Measurements from ENCODE around the gene IL6.
"Not testable (repeated sequence)": the region's sequence is repeated elsewhere in the genome, so short reads cannot be mapped to it uniquely, and the experiment has no call there.

Gene IL6

DNA sequence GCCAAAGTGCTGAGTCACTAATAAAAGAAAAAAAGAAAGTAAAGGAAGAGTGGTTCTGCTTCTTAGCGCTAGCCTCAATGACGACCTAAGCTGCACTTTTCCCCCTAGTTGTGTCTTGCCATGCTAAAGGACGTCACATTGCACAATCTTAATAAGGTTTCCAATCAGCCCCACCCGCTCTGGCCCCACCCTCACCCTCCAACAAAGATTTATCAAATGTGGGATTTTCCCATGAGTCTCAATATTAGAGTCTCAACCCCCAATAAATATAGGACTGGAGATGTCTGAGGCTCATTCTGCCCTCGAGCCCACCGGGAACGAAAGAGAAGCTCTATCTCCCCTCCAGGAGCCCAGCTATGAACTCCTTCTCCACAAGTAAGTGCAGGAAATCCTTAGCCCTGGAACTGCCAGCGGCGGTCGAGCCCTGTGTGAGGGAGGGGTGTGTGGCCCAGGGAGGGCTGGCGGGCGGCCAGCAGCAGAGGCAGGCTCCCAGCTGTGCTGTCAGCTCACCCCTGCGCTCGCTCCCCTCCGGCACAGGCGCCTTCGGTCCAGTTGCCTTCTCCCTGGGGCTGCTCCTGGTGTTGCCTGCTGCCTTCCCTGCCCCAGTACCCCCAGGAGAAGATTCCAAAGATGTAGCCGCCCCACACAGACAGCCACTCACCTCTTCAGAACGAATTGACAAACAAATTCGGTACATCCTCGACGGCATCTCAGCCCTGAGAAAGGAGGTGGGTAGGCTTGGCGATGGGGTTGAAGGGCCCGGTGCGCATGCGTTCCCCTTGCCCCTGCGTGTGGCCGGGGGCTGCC is at the start of gene IL6:
Gene IL6, plus strand, starts transcription at position 294 of the 807 bp plus-strand sequence. Its CDS starts 63 bp downstream, at position 357.
- peak; percentile 94 for DNase-seq

DNA sequence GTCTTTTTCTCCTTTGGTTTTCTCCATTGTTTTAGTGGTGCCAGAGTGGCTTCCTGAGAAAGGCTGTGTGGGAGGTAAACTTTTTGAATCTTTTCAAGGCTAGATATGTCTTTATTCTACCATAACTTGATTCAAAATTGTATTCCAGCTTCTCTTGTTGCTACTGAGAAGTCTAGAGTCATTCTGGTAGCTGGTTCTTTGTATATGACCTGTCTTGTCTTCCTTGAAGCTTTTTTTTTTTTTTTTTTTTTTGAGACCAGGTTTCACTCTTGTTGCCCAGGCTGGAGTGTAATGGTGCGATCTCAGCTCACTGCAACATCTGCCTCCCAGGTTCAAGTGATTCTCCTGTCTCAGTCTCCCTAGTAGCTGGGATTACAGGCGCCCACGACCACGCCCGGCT is 49.7 kb upstream of the IL6 start:
- DNase-seq: not testable (repeated sequence)

DNA sequence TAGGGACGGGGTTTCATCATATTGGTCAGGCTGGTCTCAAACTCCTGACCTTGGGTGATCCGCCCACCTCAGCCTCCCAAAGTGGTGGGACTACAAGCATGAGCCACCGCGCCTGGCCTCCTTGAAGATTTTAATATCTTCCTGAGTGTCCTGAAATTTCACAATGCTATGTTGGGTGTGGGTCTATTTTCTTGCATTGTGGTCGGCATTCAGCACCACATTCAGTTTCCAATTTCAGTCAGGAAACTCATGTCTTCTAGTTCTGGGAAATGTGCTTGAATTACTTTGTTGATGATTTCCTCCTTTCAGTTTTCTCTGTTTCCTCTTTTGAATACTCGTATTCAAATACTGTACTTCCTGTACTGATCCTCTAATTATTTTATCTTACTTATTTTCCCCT is 49.3 kb upstream of the IL6 start:
- no peak for DNase-seq

DNA sequence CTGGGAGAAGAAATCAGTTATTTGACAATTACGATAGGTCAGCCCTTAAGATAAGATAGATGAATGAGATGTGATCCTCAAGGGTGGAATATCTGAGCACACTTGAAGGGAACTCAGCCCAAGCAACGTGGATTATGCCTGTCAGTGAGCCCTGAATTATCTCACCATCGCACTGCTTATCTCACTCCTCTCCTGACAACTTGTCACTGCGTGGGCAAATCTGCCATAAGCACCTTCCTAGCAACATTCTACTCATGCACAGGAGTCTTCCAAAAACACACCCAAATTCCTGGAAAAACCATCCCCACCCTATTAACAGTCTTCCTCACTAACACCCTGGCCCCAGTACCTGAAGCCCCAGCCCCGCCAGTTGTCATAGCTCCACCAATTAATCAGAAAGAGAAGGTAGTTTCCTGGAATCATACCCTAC is 46.5 kb upstream of the IL6 start:
- DNase-seq: no peak

DNA sequence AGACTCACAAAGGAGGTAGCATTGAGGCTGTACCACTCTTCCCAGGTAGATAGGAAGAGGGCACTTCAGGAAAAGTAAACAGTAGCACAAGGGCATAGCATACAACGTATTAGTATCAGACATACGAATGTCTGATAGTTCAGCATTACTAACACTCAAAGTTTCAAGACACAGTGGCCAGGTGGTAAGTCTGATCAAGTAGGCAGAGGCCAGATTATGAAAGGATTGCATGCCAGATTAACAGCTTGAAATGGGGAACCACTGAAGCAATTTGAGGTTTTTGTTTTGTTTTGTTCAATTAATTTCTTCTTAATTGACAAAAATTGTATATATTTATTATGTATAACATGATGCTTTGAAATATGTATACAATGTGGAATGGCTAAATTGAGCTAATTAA is 45.7 kb upstream of the IL6 start:
- DNase-seq: no peak

DNA sequence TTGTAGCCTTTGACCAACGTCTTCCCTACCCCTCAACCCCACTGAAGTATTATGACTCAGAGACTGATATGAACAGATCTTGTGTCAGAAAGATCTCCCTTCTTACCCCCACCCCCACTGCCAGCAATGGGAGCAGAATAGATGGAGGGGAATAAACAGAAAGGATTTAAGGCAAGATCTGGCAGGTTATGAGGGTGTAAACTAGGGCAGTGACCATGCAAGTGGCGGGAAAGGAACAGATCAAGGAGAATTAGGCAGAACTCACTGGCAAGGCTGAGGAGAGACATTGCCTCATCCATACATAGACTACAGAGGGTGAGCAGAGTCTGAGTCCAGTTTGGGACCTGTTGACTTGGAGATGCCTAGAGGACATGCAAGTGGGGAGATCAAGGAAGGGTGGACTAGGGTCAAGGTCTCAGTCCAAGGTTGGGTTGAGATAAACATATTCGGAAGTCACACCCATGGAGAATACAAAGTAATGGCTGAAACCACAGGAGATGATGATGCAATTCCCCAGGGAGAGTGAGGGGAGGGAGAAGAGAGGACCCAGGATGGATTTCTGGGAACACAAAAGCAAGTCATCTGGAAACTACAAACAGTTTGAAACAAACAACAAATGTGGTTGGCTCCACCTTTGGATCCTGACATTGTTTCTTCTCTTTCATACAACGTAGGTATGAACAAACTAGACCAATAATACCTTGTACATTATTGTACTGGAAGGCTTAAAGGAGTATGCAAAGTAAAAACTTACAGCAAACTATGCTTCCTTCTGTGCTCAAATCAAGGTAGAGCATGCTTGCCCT is 44.9 kb upstream of the IL6 start:
- peak; percentile 7 for DNase-seq

DNA sequence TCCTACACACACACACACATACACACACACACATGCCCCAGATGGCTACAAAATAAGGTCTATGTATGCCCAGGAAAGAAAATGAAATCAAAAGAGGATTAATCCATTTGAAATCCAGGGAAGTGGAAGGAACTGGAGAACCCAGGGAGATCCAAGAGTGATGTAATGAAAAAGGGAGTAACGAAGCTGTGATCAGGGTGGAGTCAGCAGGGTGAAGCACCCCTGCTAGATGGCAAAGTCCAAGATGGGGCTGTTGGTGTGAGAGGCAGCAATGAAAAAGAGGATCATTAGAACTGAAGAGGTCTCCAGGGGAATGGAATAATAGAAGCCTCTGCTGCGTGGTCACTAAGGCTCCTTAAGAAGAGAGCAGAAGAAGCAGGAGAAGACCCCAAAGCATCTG is 43.6 kb upstream of the IL6 start:
- DNase-seq: no peak

DNA sequence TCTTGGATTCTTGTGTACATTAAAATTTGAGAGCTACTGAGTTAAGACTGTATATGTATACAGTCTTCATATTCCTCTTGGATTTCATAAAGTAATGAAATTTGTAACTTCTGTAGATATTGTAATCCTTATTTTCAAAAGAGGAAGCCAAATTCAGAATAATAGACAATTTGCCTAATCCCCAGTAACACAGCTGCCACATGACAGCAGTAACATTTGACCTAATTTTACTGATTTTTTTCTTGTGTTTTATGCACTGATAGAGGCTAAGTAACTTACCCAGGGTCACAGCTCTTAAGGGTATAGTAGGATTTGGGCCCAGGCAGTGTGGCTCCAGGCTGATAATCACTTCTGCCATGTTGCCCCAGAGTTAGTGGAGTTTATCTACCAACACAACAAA is 40.4 kb upstream of the IL6 start:
- DNase-seq: no peak

DNA sequence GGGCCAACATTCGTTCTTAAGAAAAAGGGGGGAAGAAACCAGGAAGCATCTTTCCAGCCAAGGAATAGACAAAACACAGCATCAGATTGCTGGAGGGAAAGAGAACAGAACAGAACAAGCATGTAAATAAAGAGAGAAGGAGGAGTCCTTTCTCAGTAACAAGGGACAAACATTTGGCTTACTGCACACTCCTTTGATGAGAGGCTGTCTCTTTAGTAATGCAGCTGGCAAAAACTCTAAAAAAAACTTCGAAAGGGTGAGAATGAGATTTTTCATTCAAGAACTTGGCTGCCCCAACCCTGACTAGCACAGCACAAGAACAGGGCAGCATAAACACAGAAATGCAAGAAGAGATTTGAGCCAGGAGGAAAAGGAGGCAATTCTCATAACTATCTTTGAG is 38.9 kb upstream of the IL6 start:
- no peak for DNase-seq

DNA sequence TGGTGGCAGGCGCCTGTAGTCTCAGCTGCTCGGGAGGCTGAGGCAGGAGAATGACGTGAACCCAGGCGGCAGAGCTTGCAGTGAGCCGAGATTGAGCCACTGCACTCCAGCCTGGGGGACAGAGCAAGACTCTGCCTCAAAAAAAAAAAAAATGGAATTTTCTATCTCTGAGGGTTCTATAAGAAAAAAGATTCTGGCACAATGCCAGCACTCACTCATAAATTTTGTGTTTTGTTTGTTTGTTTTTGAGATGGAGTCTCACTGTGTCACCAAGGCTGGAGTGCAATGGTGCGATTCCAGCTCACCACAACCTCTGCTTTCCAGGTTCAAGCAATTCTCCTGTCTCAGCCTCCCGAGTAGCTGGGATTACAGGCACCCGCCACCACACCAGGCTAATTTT is 38.1 kb upstream of the IL6 start:
- not testable (repeated sequence) for DNase-seq

DNA sequence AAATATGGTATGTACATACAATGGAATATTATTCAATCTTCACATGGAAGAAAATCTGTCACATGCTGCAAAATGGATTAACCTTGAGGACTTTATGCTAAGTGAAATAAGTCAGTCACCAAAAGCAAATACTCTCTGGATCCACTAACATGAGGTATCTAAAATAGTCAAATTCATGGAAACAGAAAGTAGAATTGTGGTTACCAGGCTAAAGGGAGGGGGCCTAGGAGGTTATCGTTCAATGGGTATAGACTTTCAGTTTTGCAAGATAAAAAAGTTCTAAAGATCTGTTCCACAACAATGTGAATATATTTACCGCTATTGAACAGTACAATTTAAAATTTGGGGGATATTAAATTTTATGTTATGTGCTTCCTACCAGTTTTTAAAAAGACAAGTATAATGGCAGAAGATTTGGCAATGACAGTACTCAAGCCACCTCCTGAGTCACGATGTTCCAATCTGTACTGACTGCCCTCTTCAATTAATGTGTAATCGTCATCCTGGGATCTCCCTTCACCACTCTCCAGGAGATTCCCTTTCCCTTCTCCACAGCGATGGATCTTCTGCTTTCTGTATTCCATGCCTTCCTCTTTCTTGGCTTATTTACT is 32.3 kb upstream of the IL6 start:
- DNase-seq: no peak

DNA sequence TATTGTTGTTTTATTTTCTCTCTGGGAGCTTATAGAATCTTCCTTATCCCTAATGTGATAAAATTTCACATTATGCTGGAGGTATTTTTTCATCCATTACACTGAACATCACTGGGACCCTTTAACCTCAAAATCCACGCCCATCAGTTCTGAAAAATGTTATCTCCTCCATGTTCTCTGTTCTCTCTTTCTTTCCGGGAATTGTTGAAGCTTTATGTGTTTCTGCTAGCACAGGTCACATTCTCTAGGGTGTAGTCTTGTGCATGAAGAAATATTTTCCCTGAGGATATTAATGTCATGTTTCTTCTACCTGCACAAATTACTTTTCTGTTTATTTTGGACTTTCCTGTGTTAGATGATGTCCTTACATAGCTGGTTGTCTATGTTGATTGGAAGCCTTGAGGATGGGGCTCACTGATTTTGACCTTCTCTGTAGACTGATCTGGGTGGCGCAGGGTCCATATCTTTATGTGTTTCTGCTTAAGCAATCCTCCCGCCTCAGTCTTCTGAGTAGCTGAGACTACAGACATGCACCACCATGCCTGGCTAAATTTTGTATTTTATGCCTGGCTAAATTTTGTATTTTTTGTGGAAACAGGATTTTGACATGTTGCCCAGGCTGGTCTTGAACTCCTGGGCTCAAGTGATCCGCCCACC is 31.4 kb upstream of the IL6 start:
- no peak for DNase-seq

DNA sequence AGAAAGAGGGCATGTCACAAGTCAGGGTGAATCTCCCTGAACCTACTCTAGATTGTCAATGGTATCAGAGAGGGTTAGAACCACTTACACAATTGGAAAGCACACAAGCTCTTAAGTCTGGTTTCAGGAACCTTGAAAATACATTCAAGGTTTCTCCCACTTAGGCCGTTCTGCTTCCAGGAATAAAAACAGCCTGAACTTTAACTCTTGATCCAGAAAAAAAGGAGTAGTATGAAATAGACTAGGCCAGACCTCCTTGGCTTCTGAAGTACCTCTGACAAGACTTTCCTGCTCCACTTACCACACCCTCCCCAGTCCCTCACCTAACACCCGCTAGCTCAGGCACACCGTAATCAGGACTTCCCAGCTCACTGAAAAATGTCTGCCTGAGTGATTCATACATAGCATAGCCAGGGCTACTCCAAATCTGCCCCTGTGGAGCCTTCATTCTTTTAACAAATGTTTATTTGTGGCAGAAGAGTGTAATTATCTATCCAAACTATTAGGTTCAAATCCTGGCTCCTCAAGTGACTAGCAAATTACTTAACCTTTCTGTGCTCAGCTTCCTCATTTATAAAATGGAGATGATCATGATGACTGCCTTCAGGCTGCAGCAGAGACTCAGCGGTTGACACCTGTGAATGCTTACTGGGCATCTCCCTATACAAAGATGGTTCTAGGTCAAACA is 30.3 kb upstream of the IL6 start:
- peak; percentile 65 for DNase-seq

DNA sequence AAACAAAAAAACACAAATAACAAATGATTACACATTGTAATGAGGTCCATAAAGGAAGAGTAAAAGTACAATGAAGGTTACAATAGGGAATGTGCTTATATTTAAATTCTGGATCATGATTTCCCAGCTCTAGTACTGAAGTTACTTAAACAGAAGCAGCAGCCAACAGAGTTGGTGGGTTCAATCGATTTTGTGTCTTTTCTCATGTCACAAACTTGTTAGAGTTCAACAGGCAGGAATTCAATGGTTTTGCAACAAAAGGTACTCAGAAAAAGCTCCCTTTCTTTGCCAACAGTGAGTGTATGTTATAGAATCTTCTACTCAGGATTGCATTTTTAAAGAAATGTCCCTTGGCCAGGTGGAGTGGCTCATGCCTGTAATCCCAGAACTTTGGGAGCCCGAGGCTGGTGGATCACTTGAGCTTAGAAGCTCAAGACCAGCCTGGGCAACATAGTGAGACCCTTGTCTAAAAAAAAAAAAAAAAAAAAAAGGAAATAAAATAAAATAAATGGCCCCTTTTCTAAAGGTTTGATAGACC is 29.6 kb upstream of the IL6 start:
- no peak for DNase-seq

DNA sequence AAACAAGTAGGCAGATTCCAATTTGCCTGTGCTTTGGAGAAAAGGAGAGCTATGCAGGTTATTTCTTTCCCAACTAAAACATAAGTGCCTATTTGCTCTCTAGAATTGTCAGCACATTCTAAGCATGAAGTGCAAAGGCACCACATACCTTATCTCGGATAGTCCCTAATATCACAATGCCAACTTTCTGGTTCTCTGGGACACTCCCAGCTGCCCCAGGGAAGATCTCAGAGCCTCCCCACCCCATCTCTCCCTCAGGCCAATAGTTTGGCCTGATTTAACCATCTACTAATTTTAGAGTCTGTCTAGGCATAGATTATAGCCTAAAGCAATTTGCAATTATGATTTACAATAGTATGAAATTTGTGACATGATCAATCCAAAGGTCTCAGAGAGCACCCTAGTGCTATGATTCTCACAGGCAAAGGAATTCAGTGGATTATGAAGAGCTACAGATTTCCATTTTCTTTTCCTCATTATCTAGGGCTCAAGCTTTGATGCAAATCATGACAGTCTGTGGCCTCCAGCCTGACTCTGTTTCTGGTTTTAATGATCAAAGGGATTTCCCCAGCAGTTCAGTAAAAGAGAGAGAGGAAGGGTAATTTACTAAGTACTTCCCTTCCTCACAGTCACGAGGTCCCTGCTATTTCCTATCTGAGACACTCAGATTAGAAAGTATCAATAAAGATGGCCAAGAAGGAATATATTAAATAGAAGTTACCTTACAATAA is 29.0 kb upstream of the IL6 start:
- DNase-seq: no peak

DNA sequence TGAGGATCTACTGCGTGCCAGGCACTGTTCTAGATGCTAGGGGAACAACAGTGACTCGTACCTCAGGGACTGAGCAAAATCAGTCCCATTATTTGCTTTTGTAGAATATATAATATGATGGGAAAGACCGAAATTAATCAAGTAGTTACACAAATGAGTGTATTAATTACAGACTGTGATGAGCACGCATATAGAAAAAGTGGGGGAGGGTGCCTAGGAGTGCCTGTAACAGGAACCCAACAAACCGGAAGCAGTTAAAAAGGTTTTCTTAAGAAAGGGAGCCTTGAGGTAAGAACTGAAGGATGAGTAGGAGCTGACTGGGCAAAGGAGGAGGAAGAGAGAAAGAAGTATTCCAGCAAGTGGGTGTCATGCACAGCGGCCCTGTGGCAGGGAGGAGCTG is 28.2 kb upstream of the IL6 start:
- no peak for DNase-seq

DNA sequence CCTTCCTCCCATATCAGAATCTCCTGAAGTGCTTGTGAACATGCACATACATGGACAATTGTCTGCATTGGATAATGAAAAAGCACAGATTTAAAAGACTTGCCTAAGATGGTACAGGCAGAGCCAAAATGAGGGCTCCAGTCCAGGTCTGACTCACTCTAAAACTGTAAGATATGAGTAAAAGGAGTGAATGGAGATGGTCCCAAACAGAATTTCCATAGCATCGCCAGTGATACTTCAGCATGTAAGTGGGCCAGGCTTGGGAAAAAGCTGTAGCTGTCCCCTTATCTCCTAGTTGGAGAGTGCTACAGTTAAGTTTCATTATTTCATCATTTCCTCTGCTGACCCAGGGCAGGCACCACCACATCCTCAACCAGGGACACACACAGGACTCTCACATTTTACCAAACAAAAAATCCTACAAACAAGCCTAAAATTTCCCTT is 26.4 kb upstream of the IL6 start:
- no peak for DNase-seq

DNA sequence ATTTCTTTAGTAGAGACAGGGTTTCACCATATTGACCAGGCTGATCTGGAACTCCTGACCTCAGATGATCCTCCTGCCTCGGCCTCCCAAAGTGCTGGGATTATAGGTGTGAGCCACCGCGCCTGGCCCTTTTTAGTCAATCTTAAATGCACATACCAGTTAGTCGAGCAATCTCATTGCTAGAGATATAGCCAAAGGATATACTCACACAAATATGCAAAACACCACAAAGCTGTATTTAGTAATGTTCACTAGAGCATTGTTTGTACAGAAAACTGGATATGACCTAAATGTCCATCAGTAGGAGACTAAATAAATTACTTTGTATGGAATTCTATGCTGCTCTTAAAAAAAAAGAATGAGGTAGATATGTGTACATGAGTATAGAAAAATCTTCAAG is 24.5 kb upstream of the IL6 start:
- DNase-seq: no peak

DNA sequence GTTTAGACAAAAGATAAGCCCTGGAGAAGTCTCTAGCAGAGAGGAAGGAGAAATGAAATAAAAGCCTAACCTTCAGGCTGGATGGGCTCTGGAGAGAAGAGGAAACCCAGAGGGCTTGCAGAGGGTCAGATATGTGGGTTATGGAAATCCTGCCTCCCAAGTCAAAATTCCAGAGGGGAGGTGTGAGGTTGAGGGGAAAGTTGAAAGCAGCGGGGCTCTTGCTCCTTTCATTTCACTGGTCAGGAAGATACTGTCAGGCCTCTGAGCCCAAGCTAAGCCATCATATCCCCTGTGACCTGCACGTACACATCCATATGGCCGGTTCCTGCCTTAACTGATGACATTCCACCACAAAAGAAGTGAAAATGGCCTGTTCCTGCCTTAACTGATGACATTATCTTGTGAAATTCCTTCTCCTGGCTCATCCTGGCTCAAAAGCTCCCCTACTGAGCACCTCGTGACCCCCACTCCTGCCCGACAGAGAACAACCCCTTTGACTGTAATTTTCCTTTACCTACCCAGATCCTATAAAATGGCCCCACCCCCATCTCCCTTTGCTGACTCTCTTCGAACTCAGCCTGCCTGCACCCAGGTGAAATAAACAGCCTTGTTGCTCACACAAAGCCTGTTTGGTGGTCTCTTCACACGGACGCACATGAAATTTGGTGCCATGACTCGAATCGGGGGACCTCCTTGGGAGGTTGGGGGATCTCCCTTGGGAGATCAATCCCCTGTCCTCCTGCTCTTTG is 23.7 kb upstream of the IL6 start:
- DNase-seq: not testable (repeated sequence)

DNA sequence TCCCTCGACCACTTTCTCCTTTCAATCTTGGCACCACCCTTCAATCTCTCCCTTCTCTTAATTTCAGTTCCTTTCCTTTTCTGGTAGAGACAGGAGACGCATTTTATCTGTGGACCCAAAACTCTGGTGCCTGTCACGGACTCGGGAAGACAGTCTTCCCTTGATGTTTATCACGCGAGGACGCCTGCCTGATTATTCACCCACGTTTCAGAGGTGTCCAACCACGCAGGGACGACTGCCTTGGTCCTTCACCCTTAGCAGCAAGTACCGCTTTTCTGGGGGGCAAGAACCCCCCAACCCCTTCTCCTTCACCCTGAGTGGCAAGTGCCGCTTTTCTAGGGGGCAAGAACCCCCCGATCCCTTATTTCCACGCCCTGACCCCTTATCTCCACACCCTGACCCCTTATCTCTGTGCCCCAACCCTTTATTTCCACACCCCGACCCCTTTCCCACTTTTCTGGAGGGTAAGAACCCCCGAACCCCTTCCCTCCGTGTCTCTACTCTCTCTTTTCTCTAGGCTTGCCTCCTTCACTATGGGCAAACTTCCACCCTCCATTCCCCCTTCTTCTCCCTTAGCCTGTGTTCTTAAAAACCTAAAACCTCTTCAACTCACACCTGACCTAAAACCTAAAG is 22.9 kb upstream of the IL6 start:
- DNase-seq: not testable (repeated sequence)
